ENCODE measurements around the gene CARMIL1. TPM values are rescaled to one million over a fixed set of nuclear protein-coding genes. Genes with fewer than 3 reads are reported as not detected.

Gene CARMIL1
- total and polyA plus RNA-seq, 2 of the 8 experiments (the other 6 are each of a cell fraction or from before 2014, with no cell fraction given), result 20.3 to 40.4 TPM

GRCh38 chr6:25442898-25443297 is 163.7 kb downstream of the CARMIL1 start:
- no peak overlapping the region for H4K8ac ChIP-seq (ENCODE audit: extremely low read depth, insufficient read depth, low read length)
- no peak overlapping the region for H4K91ac ChIP-seq (replicated peaks; ENCODE audit: insufficient read length, low read length)
- H3K56ac ChIP-seq (replicated peaks; ENCODE audit: insufficient read length, low read depth, low read length), result no peak overlapping the region
- H3K4me1 ChIP-seq (replicated peaks in 1 of 4; ENCODE audit: control insufficient read depth in 3 of 4, insufficient read depth in 4 of 4, low read length in 3 of 4), result peaks cover 0 to 6% (median 1%) of the 10 kb centered on the region in 4 experiments; a peak in 2 of 7 replicates
- ChIA-PET POLR2A (ENCODE audit: partially characterized antibody) (no interaction called here), CTCF (ENCODE audit: partially characterized antibody) (interaction anchor here (0.6 kb wide), 1 partner anchor 102 kb away, joined by 3 read pairs; no protein-coding TSS in a partner anchor)
- no peak overlapping the region for H3K4me3 ChIP-seq (ENCODE audit: extremely low read depth in 1 of 4, insufficient read depth in 2 of 4, low read depth in 3 of 4, low read length in 4 of 4)
- H3K4me2 ChIP-seq (ENCODE audit: insufficient read depth in 1 of 2, low read depth in 2 of 2, low read length in 2 of 2), result no peak overlapping the region
- H3K9me3 ChIP-seq (ENCODE audit: insufficient read depth in 2 of 2, low read depth in 1 of 2, low read length in 1 of 2), result 0 out of 4 replicates have a peak, but pooled peaks cover 0 to 3% of the 10 kb centered on the region in 2 experiments
- no peak overlapping the region for H2BK120ac ChIP-seq (replicated peaks; ENCODE audit: low read depth, low read length)
- H2AK5ac ChIP-seq (ENCODE audit: low read depth, low read length), result no peak overlapping the region
- no peaks in the 10 kb centered on the region for H4K20me1 ChIP-seq (replicated peaks in 1 of 2; ENCODE audit: control insufficient read depth in 1 of 2, insufficient read depth in 2 of 2, low read length in 2 of 2)
- H4K5ac ChIP-seq (ENCODE audit: insufficient read length, low read depth, low read length), result no peak overlapping the region
- no peaks in the 10 kb centered on the region for H3K23me2 ChIP-seq (ENCODE audit: low read depth, low read length)
- H3K18ac ChIP-seq (ENCODE audit: extremely low read depth, low read length), result no peak overlapping the region
- no peak overlapping the region for H3K14ac ChIP-seq (ENCODE audit: insufficient read length)
- H3K36me3 ChIP-seq (ENCODE audit: control insufficient read depth in 2 of 4, insufficient read depth in 4 of 4, low read length in 3 of 4), result peaks cover 0 to 6% (median 0%) of the 10 kb centered on the region in 4 experiments; a peak in 1 of 8 replicates
- no peaks in the 10 kb centered on the region for H3K27me3 ChIP-seq (replicated peaks in 1 of 4; ENCODE audit: control insufficient read depth in 3 of 4, extremely low read depth in 1 of 4, insufficient read depth in 3 of 4, low read length in 3 of 4)
- peaks cover 2% of the 10 kb centered on the region; the same call in 1 of the 2 replicates for H3K79me1 ChIP-seq (ENCODE audit: low read depth, low read length)
- no peak overlapping the region for H2BK20ac ChIP-seq (ENCODE audit: low read length)
- no peak overlapping the region for H2BK12ac ChIP-seq (ENCODE audit: low read depth, low read length)
- no peak overlapping the region for H2AFZ ChIP-seq (ENCODE audit: low read length)
- WGBS, 2 experiments (ENCODE audit: extremely low coverage in 1 of 2, insufficient coverage in 1 of 2, insufficient read length in 1 of 2, insufficient replicate concordance in 2 of 2, low coverage in 1 of 2, low lambda C conversion rate in 2 of 2, missing lambda C conversion rate in 1 of 2), result 89% methylated on average over 1 of the region's 1 CpG; no CpG with 5 or more reads in 1 of the 2 experiments
- H3K27ac ChIP-seq (ENCODE audit: low read depth, low read length), result no peak overlapping the region
- H2BK15ac ChIP-seq (ENCODE audit: low read length), result no peak overlapping the region
- no peak overlapping the region for H3K9ac ChIP-seq (replicated peaks in 1 of 4; ENCODE audit: extremely low read depth in 1 of 4, low read depth in 3 of 4, low read length in 3 of 4)
- H3K4ac ChIP-seq (replicated peaks; ENCODE audit: insufficient read length, low read depth, low read length), result no peak overlapping the region
- H3K79me2 ChIP-seq (ENCODE audit: control insufficient read depth in 1 of 2, insufficient read depth in 2 of 2, low read length in 2 of 2), result no peaks in the 10 kb centered on the region; a peak in 1 of 4 replicates
- no peak overlapping the region for H2BK5ac ChIP-seq (ENCODE audit: low read depth, low read length)
- FAIRE-seq, result no peak
- no peak for DNase-seq (ENCODE audit: low read depth in 1 of 2, low spot score in 2 of 2)
- no peak overlapping the region for H3K23ac ChIP-seq (ENCODE audit: insufficient read length)

All from H1 (cell line).